Esophagus squamous epithelium (tissue), 4 donors: ENCODE measurements around the gene STK26.
"Not testable (repeated sequence)": the region's sequence is repeated elsewhere in the genome, so short reads cannot be mapped to it uniquely, and the experiment has no call there.

Experiments
- POLR2A ChIP-seq, 4 donors: fragments of 450-650 bp; IDR thresholded peaks; one replicate each; pipeline ENCODE4 v1.6.1; 2017; ENCODE audit warnings: antibody characterized with exemption in 4 of 4, mild to moderate bottlenecking in 4 of 4, moderate library complexity in 3 of 4
- TF ChIP-seq, protein P1 (sequence below), 6 experiments: fragments of 450-650 bp in 4 of 6; fragments of 200-600 bp in 2 of 6; sonication (generic) in 2 of 6; IDR thresholded peaks; one replicate each; pipeline ENCODE4 v1.5.1; 2016 to 2019; ENCODE audit warnings: antibody characterized with exemption in 6 of 6, mild to moderate bottlenecking in 4 of 6, moderate library complexity in 4 of 6

DNA sequence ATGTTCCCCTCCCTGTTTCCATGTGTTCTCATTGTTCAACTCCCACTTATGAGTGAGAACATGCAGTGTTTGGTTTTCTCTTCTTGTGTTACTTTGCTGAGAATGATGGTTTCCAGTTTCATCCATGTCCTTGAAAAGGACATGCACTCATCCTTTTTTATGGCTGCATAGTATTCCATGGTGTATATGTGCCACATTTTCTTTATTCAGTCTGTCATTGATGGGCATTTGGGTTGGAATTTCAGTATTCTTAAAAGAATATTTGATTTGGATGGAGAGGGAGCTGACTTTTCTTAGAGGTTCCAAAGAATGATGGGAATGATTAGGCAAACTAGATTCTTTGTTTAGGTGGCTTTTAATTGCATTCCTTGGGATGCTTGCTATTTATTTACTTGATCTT is 28.7 kb downstream of the STK26 start:
- TF ChIP-seq, protein P1, sequence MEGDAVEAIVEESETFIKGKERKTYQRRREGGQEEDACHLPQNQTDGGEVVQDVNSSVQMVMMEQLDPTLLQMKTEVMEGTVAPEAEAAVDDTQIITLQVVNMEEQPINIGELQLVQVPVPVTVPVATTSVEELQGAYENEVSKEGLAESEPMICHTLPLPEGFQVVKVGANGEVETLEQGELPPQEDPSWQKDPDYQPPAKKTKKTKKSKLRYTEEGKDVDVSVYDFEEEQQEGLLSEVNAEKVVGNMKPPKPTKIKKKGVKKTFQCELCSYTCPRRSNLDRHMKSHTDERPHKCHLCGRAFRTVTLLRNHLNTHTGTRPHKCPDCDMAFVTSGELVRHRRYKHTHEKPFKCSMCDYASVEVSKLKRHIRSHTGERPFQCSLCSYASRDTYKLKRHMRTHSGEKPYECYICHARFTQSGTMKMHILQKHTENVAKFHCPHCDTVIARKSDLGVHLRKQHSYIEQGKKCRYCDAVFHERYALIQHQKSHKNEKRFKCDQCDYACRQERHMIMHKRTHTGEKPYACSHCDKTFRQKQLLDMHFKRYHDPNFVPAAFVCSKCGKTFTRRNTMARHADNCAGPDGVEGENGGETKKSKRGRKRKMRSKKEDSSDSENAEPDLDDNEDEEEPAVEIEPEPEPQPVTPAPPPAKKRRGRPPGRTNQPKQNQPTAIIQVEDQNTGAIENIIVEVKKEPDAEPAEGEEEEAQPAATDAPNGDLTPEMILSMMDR (IDR thresholded peaks at IDR 0.05): not testable (repeated sequence)
- TF ChIP-seq POLR2A (IDR thresholded peaks at IDR 0.05): not testable (repeated sequence)
